ENCODE measurements around the gene EIF2AK3. TPM values are rescaled to one million over a fixed set of nuclear protein-coding genes. Genes with fewer than 3 reads are reported as not detected.
A peak's percentile ranks its signal among the peaks of the same experiment; 100 is the strongest.

Gene EIF2AK3
- total and polyA plus RNA-seq, 4 donors, result 5.3 to 46.7 (median 18.6) TPM

GRCh38 chr2:88666576-88666975 lies 39.3 kb upstream of the EIF2AK3 start:
- H3K9ac ChIP-seq (ENCODE audit: insufficient read depth in 1 of 2, low read length in 2 of 2), result no peak overlapping the region
- H3K4me3 ChIP-seq, result no peak overlapping the region
- H3K36me3 ChIP-seq (ENCODE audit: control insufficient read depth in 4 of 4, insufficient read depth in 4 of 4, low read length in 4 of 4), result no peaks in the 10 kb centered on the region
- TF ChIP-seq CTCF (IDR thresholded peaks at IDR 0.05; ENCODE audit: control extremely low read depth, extremely low read depth), result no peak
- ATAC-seq (ENCODE audit: insufficient read depth, low FRiP score) (no peak), DNase-seq (no peak)
- no peaks in the 10 kb centered on the region for H3K4me1 ChIP-seq (ENCODE audit: control insufficient read depth in 5 of 5, insufficient read depth in 5 of 5, low read length in 5 of 5)
- H3K27ac ChIP-seq (ENCODE audit: low read depth in 1 of 2, low read length in 1 of 2), result no peak overlapping the region
- H3K9me3 ChIP-seq (ENCODE audit: control insufficient read depth in 4 of 4, insufficient read depth in 3 of 4, low read length in 3 of 4), result peaks cover 0 to 3% (median 0%) of the 10 kb centered on the region in 4 donors
- no peaks in the 10 kb centered on the region for H3K27me3 ChIP-seq (ENCODE audit: control insufficient read depth in 3 of 3, insufficient read depth in 3 of 3, low read length in 2 of 3)
- 84 to 93% methylated on average over 4 of the region's 4 CpGs for WGBS, 2 donors

- Histone ChIP-seq H3K4me1 (ENCODE audit: control insufficient read depth in 5 of 5, insufficient read depth in 5 of 5, low read length in 5 of 5) (peaks cover 0 to 2% (median 0%) of the 10 kb centered on the region in 5 donors), H3K27me3 (ENCODE audit: control insufficient read depth in 3 of 3, insufficient read depth in 3 of 3, low read length in 2 of 3) (no peaks in the 10 kb centered on the region), H3K27ac (ENCODE audit: low read depth in 1 of 2, low read length in 1 of 2) (no peak overlapping the region), H3K9me3 (ENCODE audit: control insufficient read depth in 4 of 4, insufficient read depth in 3 of 4, low read length in 3 of 4) (peaks cover 0 to 3% (median 0%) of the 10 kb centered on the region in 4 donors), H3K36me3 (ENCODE audit: control insufficient read depth in 4 of 4, insufficient read depth in 4 of 4, low read length in 4 of 4) (no peaks in the 10 kb centered on the region), H3K4me3 (no peak overlapping the region), H3K9ac (ENCODE audit: insufficient read depth in 1 of 2, low read length in 2 of 2) (no peak overlapping the region)
- WGBS, 2 donors, result 95 to 98% methylated on average over 1 of the region's 1 CpG
- no peak for TF ChIP-seq CTCF (IDR thresholded peaks at IDR 0.05; ENCODE audit: control extremely low read depth, extremely low read depth)
- ATAC-seq (ENCODE audit: insufficient read depth, low FRiP score) (no peak), DNase-seq (no peak)
Observed at GRCh38 chr2:88660622-88661021, 33.4 kb upstream of the EIF2AK3 start.

GRCh38 chr2:88659538-88659915 lies 32.3 kb upstream of the EIF2AK3 start:
- TF ChIP-seq CTCF (IDR thresholded peaks at IDR 0.05; ENCODE audit: control extremely low read depth, extremely low read depth), result no peak
- ATAC-seq (ENCODE audit: insufficient read depth, low FRiP score), result peak; percentile 27
- Histone ChIP-seq H3K4me3 (no peak overlapping the region), H3K27ac (ENCODE audit: low read depth in 1 of 2, low read length in 1 of 2) (peak overlapping the region; percentile 38 to 42), H3K9me3 (ENCODE audit: control insufficient read depth in 4 of 4, insufficient read depth in 3 of 4, low read length in 3 of 4) (peaks cover 0 to 3% (median 0%) of the 10 kb centered on the region in 4 donors), H3K36me3 (ENCODE audit: control insufficient read depth in 4 of 4, insufficient read depth in 4 of 4, low read length in 4 of 4) (no peaks in the 10 kb centered on the region), H3K4me1 (ENCODE audit: control insufficient read depth in 5 of 5, insufficient read depth in 5 of 5, low read length in 5 of 5) (peaks cover 0 to 2% (median 0%) of the 10 kb centered on the region in 5 donors), H3K9ac (ENCODE audit: insufficient read depth in 1 of 2, low read length in 2 of 2) (no peak overlapping the region), H3K27me3 (ENCODE audit: control insufficient read depth in 3 of 3, insufficient read depth in 3 of 3, low read length in 2 of 3) (no peaks in the 10 kb centered on the region)
- DNase-seq, result peak in 2 of 3 donors; percentile 4 to 29
- WGBS, 2 donors, result 37 to 58% methylated on average over 4 of the region's 4 CpGs
